EL (cell line): ENCODE data around the gene FAM186B.

Source experiments
- DNase-seq: peaks from one replicate; pipeline ENCODE4 v3.0.0-alpha.2; 2016

Gene FAM186B

DNA sequence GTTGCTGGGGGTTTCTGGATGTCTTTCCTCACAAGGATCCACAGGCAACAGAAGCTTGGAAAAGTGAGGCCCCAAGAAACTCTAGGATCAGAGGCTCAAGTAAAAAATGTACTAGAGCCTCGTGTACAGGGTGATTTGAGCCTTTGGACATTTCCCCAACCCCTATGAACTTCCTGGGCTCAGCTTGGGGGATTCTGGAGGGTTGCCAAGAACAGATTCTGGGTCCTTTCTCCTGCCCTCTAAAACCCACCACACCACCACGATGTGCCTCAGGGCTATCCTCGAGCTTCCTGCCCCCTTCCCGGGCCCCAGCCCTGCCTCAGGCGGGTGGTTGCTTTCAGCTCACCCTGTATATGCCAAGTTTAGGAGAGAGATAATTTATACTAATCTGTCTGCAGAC, 583 bp downstream of the FAM186B start:
- DNase-seq: no peak

DNA sequence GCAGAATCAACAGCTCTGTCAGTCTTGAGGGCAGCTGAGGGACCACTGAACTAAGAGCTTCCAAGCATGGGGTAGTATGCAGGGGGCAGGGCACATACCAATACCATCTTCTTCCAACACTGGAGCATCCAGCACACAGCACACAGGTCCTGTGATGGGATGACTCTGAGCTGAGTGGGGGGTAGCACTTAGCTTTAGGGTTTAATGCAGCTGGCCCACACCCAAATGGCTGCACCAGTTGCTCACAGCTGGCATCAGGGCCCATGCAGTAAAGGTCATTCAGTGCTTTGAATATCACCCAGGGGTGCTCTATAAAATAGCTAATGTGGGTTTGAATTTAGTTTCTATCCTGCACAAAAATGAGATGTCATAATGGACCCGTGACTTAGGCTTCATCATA, 1.7 kb downstream of the FAM186B start:
- no peak for DNase-seq

DNA sequence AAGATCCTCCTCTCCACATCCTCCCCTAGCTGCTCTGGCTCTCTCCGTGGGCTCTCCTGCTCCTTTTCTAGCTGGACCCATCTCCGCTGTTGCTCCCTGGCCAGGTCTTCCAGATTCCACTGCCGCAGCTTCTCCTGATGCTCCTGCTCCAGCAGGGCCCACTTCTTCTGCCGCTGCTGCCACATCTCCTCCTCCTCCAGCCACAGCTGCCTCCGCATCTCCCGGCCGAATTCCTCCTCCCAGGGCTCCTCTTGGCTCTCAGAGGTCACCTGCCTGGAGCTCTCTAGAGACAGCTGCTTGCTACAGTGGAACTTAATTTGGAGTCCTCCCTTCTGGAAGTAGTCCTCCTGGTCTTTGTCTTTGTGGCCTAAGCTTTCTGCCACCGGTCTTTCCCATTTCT, 5.5 kb downstream of the FAM186B start:
- no peak for DNase-seq

DNA sequence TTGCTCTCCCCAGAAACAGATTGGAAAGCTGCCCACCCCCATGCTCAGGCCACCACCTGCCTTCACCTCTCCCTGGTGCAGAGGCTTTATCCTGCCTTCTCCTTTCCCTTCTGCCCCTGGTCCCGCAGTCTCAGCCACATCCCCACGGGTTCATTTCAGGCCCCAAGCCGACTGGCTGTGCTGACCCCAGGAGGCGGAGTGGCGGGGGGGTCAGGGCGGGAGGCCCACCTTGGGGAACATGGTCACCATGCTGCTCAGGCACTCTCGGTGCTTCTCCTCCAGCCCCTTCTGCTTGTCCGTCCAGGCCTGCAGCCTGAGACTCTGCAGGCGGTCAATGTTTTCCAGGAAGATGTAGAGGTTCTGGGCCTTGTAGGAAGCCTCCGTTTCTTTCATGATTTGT, 6.9 kb downstream of the FAM186B start:
- DNase-seq: no peak

DNA sequence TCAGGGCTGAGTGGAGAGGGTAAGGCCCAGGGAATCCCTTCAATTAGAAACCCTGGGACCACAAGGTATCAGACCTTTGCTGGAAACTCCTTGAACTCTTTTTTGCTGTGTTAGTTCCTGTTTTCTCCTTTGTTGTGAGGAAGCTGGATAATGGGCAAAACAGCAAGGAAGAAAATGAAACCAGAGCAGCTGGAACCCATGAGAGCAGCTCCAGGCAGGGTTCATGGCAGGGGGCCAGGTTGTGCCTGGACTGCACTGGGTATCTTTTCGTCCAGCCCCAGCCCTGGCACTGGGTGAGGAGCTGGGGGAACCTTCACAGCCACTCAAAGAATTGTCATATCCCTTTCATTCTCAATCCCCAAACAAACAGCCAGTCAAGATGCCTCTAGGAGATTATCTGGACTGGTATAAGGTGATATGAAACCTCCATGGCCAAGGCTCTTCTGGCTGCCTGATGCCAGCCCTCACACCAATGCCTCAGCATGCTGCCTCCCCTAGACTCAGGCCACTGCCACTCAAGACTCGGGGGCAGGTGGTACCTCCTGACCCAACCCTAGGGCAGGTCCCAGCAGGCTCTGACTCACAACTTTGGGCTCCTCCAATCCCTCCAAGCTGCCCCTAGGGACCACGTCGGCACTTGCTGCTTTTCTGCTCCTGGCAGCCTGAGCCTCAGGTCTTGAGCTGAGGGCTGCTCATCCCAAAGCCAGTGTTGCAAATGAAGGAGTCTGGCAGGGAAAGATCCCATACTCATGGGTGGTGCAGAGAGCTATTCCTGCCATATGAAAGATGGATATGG, 16.5 kb downstream of the FAM186B start:
- peak; percentile 12 for DNase-seq

DNA sequence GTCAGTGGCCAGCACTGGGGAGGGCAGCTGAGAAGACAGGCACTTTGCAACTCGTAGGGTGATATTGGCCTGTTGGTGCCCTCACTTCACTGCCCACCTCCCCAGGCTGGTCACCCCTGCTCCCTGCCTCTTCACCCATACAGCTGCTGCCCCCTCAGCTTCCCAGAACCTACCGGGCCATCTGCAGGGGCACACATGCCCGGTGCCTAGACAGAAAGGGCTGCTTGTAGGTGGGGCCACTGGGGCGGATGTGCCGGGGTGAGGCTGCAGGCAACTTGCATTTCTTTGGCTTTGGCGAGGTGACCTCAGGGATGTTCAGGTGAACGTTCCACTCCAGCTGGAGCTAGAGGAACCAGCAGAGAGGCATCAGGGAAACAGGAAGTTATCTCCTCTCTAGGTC, 17.2 kb downstream of the FAM186B start:
- DNase-seq: no peak

DNA sequence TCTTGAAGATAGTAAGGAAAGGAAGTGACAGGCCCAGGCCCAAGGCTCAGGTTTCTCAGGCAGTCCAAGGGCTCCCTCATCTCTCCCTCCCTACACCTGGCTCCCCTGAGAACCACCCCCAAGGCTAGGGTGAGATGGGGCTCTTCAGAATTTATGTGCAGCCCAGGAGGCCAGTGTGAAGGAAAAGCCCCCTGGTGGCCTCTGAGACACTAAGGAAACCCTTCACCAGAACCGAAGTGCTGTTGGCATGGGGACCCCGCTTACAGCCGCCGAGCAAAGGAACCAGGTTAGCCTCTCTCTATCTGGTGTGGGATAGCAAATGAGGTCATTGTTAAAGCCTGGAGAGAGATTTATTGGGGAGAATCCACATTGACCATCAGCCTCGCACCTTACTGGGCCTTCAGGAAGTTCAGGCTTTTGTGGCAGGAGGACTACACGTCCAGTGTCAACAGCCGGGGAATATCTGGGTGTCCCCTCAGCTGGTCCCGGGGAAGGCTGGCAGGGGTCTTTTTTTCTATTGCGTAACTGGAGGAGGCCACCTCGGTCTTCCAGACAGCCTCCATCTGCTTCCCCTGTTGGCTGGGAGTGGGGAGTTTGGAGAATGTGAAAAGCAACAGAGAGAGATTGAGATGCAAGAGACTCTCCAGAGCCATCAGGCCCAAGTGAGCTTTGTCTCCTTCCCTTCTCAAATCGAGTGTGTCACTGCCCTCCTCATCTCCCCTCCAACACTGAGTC, 18.1 kb downstream of the FAM186B start:
- DNase-seq: no peak

DNA sequence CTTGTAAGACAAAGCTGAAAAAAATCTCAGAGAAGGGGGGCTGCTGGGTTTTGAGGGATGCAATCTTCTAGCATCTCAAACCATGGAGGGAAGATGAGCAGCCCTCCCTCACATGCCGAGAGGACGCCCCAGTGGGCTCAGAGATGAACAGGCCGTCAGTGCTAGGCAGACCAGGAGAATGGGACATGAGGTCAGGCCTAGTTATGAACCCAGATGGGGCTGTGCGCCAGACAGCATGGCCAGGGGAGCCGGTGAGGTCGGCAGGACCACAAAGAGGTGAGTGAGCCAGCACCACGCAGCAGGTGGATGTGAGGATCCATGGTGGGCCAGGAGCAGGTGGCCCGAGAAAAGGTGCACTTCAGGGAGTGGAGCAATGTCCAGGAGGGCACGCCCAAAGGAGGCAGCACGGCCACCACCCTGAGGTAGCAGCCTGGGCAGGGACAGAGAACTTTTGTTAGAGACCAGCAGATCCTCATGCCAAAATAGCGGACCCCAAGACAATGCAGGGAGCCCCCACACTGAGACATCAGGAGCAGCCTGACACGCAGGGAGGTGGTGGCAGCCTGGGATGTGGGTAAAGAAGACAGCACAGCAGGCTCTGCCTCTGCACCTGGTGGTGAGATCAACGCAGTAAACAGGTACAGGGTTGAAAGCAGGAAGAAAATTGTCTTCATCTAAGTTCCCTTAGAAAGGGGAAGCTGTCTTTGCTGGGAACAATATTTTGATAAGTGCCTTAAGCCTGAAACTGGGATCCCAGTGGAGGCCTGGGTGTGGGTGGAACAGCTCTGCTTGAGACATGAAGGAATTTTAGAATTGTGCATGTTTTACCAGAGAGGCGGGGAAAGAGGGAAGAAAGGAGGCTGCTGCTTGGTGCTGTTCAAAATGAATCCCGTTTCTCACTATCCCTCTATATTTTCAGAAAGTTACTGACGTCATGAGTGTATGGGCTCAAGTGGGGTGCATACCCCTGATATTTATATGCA, 19.7 kb downstream of the FAM186B start:
- DNase-seq: no peak

DNA sequence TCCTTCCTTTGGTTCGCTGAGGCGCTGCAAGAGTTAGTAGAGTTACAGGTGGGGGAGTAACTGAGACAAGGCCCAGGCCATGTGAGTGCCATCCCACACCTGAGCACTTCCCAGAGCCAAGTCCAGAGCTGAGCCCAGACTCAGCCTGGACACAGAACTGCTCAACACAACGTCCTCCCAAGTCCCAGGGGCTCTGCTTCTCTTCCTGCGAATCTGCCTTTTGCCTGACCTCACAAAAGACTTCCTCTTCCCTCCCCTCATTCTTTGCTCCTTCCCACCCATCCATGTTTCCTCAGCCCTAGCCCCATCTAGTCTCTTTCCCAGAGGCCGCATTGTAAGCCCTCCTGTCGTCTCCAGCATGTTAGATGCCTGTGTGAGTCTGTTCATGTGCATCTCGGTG, 20.8 kb downstream of the FAM186B start:
- no peak for DNase-seq

DNA sequence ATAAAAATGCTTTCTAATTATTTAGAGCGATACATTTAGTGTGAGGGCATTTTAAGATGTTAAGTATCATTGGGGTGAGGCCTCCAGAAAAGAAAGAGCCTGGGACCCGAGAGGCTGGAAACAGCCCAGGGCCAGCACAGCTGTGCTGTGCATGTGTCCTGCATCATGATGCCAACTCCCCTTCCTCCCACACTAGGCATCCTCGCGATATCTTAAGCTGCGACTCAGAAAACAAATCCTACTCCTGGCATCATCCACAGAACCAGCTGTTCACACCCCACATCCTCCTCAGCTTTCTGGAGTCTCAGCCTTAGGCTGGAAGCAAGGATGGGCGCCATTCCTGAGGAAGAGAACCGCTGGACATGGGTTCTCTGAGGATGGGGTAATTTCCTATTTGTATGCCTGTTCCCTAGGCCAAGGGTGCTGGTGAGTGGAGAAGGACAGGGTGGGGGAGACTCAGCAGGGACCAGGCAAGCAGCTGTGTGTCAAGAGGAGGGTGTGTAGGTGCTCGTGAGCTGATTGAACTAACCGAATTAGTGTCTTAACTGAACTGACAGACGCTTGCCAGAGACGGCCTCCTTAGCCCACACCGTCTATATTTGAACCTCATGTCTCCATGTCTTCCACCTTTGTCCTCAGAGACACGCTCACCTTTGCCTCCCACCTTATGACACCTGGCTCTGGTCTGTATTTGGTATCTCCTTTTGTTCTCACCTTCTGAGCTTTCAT, 21.9 kb downstream of the FAM186B start:
- no peak for DNase-seq

DNA sequence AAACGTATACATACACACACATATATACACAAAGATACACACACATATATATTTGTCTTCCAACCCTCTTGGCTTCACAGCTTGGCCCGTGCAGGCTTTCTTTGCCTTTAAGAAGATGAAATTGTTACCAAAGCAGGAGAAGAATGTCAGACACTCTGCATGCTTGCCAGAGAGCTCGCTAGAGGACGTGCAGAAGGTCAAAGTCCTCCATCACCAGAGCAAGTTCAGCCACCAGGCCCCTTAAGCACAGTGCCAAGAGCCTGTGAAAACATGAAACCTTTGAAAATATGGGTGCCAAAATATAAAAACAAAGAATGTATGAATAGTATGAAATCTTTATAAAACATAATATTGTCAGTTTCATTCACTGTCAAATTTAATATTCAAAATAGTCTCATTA, 22.6 kb downstream of the FAM186B start:
- no peak for DNase-seq

DNA sequence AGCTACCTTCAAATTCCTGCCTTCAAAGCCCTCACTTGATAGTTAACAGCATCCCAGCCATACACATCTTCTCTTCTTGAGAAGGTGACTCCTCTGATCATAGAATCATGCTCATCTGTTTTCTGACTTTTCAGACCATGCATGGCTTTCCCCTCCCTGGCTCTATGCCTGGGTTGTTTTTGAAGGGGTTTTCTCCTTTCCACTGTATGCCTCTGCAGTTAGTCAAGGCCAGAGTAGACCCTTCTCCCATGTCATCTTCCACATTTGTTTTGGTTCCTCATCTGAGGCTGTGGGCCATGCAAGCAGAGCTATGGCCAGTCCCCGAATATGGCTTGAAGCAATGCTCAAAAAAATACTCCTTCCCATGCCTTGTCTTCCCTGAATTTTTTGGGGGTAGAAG, 23.2 kb downstream of the FAM186B start:
- DNase-seq: no peak

DNA sequence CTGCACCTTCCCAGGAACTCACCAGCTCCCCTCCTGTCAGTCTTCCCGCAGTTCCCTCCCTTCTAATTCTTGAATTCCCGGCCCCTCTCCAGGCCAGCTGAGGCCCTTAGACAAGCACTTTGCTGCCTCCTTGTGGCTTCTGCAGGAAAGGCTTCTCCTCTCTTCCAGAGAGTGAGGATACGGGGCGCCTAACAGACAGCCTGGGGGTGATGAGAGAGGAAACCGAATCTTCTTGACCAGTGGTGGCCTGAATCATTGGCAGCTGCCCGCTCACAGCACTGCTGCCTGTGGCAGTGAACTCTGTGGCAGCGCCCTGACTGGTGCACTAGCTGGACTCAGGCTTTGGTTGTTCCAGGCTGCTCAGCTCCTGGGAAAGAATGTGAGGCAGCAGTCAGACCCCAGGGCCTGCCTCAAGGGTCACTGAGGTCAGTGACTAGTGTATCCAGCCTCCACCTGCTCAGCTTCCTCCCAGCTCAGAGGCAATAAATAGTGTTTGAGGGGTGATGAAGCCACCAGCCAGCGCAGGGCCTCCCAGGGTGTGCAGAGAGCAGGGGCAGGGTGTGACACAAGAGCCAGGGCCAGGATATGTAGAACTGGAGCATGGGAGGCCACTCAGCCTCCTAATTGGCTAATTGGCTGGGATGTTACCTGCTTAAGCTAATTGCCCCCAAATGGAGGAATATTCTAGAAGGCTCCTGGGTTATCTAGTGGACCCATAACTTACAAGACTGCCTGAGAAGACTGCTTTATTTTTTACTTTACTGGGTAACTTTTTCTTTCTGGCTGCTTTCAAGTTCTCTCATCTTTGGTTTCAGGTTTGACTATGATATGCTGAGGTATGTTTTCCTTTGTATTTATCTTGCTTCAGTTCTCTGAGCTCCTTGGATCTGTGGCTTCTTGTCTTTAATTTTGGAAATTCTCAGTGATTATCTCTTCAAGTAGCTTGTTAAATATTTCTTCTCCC, 24.6 kb downstream of the FAM186B start:
- peak; percentile 93 for DNase-seq

DNA sequence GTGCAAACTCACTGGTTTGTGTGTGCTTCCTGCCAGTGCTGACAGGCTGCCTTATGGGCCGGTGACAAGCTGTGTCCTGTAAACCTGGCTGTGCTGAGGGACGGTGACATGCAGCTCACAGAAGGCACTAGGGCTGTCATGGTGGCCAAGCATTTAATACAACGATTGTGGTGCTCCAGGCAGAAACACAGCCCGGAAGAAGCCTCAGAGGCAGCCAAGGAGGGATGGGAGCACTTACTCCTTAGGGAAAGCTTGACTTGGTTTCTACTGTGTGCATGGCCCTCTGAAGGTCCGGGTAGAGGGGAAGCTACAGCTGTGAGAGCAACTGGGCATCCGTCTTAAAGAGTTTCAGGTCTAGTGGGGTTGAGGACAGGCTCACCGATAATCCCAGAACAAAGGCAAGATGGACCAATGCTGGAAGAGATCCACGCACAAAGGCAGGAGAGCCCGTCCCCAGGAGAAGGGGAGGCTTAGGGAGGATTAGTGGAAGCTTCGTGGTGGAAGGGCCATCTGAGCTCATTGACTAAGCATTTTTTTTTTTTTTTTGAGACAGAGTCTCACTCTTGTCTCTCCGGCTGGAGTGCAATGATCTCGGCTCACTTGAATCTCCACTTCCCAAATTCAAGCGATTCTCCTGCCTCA, 26.8 kb downstream of the FAM186B start:
- DNase-seq: no peak

DNA sequence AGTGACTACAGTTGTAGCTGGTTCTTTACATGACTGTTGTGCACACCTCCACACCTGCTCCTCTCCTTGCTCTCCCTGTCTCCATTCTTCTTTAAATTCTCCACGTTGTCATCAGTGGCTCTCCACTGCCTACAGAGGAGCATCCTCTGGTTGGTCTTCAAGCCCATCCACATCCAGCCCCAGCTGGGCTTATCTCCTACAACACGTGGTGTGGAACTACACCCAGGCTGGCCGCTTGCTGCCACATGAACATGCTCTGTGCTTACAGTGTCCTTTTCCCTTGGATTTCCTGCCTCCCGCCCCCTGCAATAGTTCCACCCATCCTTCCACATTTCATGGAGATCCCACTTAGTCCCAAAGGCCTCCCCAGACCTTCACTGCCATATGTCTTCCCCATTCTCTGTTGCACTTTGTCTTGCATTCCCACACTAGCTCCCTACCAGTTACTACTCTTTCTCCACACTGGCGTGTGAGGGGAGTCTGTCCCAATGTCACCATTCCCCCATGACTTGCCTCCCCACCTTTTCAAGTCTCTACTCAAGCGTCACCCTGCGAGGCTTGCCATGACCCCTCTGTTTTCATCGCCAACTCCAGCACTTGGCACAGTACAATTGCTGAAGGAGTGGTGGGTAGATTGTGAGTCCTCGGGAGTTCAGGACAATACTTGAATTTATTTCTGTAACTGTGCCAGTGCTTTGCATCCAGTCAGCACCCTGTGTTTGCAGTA, 27.7 kb downstream of the FAM186B start:
- DNase-seq: no peak

DNA sequence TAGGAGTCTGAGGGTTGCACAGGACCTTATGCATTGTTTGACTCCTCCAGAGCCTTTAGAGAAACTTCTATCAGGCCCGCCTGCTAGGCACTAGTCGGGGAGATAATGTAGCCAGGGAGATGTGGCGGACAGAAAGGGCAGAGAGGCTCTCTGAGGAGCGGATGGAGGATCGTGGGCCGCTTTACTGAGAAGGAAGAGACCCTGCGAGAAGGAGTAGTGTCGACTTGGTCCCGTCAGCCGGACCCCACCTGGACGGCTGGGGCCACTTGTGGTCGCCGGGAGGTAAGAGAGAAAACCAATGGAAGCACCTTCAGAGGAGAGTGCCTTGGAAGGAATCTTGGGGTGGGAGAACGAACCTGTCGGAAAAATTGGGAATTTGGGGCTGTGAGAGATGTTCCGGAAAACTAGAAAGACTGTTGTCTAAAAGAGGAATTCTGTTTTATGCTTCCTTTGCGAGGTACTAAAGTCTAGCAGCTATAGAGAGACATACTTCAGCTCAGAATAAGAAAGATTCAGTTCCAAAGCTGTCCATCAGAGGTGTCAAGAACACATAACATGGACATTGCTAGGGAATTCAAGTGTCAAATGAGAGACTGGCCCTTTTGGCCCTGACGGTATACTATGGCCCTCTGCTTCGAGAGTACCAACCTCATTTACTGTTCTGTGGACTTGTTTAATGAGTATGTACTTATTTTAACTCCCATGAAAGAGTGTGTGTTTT, 36.8 kb downstream of the FAM186B start:
- DNase-seq: no peak

DNA sequence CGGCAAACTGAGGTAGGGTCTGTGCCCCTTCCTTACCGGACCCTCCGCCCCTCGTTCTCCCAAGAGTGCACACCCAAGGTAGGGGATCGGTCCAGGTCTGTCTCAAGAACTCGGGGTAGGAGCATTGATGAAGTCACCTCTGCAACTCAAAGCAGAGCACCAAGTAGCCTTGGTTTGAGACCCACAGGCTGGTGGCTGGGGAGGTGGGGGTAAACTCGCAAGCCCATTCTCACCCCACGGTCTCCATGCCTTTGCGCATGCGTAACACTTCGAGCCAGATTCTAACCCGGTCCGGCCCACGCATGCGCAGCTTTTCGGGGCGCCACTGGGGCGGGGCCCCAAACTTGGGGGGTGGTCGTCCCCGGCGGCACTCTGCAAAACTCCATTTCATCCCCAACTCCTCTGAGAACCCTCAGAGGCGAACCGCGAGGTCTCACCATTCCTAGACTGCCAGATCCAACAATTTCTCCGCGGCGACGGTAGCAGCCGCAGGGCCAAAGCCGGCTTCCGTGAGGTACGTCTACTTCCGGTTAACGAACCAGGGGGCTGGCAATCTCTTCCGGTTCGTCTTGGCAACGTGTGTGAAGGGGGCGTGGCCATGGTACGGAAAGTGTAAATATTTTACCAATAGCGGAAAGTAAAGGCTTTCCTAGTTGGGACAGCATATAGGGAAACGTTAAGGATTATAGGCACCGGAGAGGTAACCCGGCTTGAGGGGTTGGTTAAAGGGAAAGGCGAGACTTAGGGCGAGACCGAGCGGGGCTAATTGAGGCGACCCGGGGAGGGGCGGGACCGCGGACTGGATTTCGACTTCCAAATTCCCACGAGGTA, 37.6 kb downstream of the FAM186B start, which contains the start of gene MCRS1:
MCRS1 (minus strand) TSS at position 532 of the 831 bp plus-strand sequence. CDS start 1,411 bp downstream, outside the sequence.
- DNase-seq: peak; percentile 92

DNA sequence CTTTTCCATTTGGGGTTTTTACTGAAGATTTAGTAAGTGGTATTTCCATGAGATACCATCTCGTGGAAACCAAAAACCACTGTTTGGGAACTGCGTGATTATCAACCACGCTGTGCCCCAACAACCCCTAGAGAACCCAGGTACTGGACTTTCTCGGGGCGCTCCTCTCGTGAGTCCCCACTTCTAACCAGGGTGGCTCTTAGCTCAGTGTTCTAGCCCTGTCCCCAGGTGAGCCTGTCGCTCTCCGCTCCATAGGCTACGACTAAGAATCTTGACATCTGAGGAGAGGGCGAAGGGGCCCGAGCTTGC, 38.2 kb downstream of the FAM186B start:
- DNase-seq: no peak

DNA sequence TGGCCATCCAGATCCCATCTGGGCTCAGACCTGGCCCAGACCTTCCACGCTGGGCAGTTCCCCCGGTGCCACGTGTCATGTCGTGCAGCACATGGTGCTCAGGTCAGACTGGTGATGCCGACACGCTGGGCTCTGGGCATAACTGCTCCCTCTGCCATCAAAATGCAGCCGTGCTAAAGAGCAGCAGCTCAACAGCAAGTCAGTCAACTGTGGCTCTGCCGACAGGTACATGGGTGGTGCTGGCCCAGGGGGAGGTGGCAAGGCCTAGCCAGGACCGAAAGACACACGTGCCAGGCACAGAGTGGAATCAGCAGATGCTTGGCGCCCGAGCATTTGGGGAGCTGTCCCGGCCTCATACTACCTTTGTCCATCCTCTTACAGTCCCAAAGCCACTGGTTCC, 39.1 kb downstream of the FAM186B start:
- no peak for DNase-seq
